Measurements from ENCODE around the gene STIM2. TPM values are rescaled to one million over a fixed set of nuclear protein-coding genes. Genes with fewer than 3 reads are reported as not detected.
A peak's percentile ranks its signal among the peaks of the same experiment; 100 is the strongest.

The STIM2 gene
- total and polyA plus RNA-seq, 2 donors (not counting 1 experiment from before 2014, with no cell fraction given) = 48.6 to 96.0 TPM

- Histone ChIP-seq H3K4me3 (ENCODE audit: control extremely low read depth in 1 of 5, extremely low read depth in 1 of 5, insufficient read depth in 1 of 5, low read depth in 2 of 5, low read length in 4 of 5) (no peak overlapping the region), H3K79me2 (ENCODE audit: control insufficient read depth, insufficient read depth, low read length) (peaks cover 77% of the 10 kb centered on the region), H3K27me3 (replicated peaks in 1 of 4; ENCODE audit: control extremely low read depth in 1 of 4, control insufficient read depth in 3 of 4, insufficient read depth in 4 of 4, low read length in 3 of 4) (no peaks in the 10 kb centered on the region), H4K20me1 (ENCODE audit: control insufficient read depth, insufficient read depth, low read length, poor library complexity, severe bottlenecking) (peaks cover 18% of the 10 kb centered on the region), H3K4me2 (replicated peaks; ENCODE audit: low read depth, low read length, poor library complexity, severe bottlenecking) (no peak overlapping the region), H3K36me3 (replicated peaks in 1 of 2; ENCODE audit: control extremely low read depth in 1 of 2, control insufficient read depth in 1 of 2, extremely low read depth in 1 of 2, insufficient read depth in 2 of 2, low read length in 1 of 2) (no peaks in the 10 kb centered on the region), H3K27ac (ENCODE audit: low read length in 2 of 2) (no peak overlapping the region), H2AFZ (ENCODE audit: insufficient read depth, low read depth, low read length, poor library complexity, severe bottlenecking) (no peak overlapping the region), H3K9me3 (ENCODE audit: control extremely low read depth in 1 of 3, control insufficient read depth in 2 of 3, insufficient read depth in 1 of 3, low read length in 2 of 3) (no peaks in the 10 kb centered on the region), H3K9ac (ENCODE audit: low read length) (no peak overlapping the region), H3K4me1 (ENCODE audit: control insufficient read depth in 2 of 2, insufficient read depth in 2 of 2, low read length in 2 of 2) (peaks cover 36 to 49% of the 10 kb centered on the region in 2 donors)
- TF ChIP-seq CTCF (IDR thresholded peaks at IDR 0.05) = no peak
- TF ChIP-seq EZH2 (IDR thresholded peaks at IDR 0.05; ENCODE audit: borderline replicate concordance, insufficient read depth, low read depth, low read length, poor library complexity, severe bottlenecking) = no peak
- no CpG with 5 or more reads among the region's 3 CpGs for WGBS (ENCODE audit: insufficient coverage)
- ATAC-seq (ENCODE audit: low read depth) (no peak), DNase-seq (no peak)
- ChIA-PET POLR2A (no interaction called here), CTCF (interaction anchor here (0.7 to 1.3 kb wide), 3 partner anchors 51 to 150 kb away, joined by 3 to 8 read pairs (median 3); no protein-coding TSS in a partner anchor)
- no peak overlapping the region for H3K4me3 Mint-ChIP-seq
- H3K9me3 Mint-ChIP-seq (ENCODE audit: insufficient read depth) = no peaks in the 10 kb centered on the region
- intact Hi-C loops (cut with micrococcal nuclease) = loop anchor here (5.0 kb wide), 2 partner anchors 75 kb away; partner anchors contain the start of gene STIM2
- peaks cover 63% of the 10 kb centered on the region for H3K4me1 Mint-ChIP-seq
- no peak overlapping the region for H3K27ac Mint-ChIP-seq
- no peaks in the 10 kb centered on the region for H3K27me3 Mint-ChIP-seq
Measured at GRCh38 chr4:26937567-26937966, 76.9 kb downstream of the STIM2 start.

- Histone ChIP-seq H2AFZ (ENCODE audit: insufficient read depth, low read depth, low read length, poor library complexity, severe bottlenecking) (no peak overlapping the region), H4K20me1 (ENCODE audit: control insufficient read depth, insufficient read depth, low read length, poor library complexity, severe bottlenecking) (peaks cover 18% of the 10 kb centered on the region), H3K9me3 (ENCODE audit: control extremely low read depth in 1 of 3, control insufficient read depth in 2 of 3, insufficient read depth in 1 of 3, low read length in 2 of 3) (no peaks in the 10 kb centered on the region), H3K27ac (ENCODE audit: low read length in 2 of 2) (no peak overlapping the region), H3K4me2 (replicated peaks; ENCODE audit: low read depth, low read length, poor library complexity, severe bottlenecking) (no peak overlapping the region), H3K36me3 (replicated peaks in 1 of 2; ENCODE audit: control extremely low read depth in 1 of 2, control insufficient read depth in 1 of 2, extremely low read depth in 1 of 2, insufficient read depth in 2 of 2, low read length in 1 of 2) (no peaks in the 10 kb centered on the region), H3K4me3 (ENCODE audit: control extremely low read depth in 1 of 5, extremely low read depth in 1 of 5, insufficient read depth in 1 of 5, low read depth in 2 of 5, low read length in 4 of 5) (no peak overlapping the region), H3K79me2 (ENCODE audit: control insufficient read depth, insufficient read depth, low read length) (peaks cover 79% of the 10 kb centered on the region), H3K4me1 (ENCODE audit: control insufficient read depth in 2 of 2, insufficient read depth in 2 of 2, low read length in 2 of 2) (peaks cover 36 to 49% of the 10 kb centered on the region in 2 donors), H3K9ac (ENCODE audit: low read length) (no peak overlapping the region), H3K27me3 (replicated peaks in 1 of 4; ENCODE audit: control extremely low read depth in 1 of 4, control insufficient read depth in 3 of 4, insufficient read depth in 4 of 4, low read length in 3 of 4) (no peaks in the 10 kb centered on the region)
- no peaks in the 10 kb centered on the region for H3K27me3 Mint-ChIP-seq
- H3K4me1 Mint-ChIP-seq = peaks cover 67% of the 10 kb centered on the region
- ChIA-PET CTCF (interaction anchor here (1.0 to 1.3 kb wide), 2 partner anchors 52 to 151 kb away, joined by 3 read pairs; no protein-coding TSS in a partner anchor), POLR2A (no interaction called here)
- H3K4me3 Mint-ChIP-seq = no peak overlapping the region
- peak overlapping the region; percentile 38 for H3K27ac Mint-ChIP-seq
- no peak for ATAC-seq (ENCODE audit: low read depth)
- no peaks in the 10 kb centered on the region for H3K9me3 Mint-ChIP-seq (ENCODE audit: insufficient read depth)
- intact Hi-C loops (cut with micrococcal nuclease) = loop anchor here (5.0 kb wide), 2 partner anchors 74 to 76 kb away; partner anchors contain the start of gene STIM2
- TF ChIP-seq CTCF (IDR thresholded peaks at IDR 0.05) (no peak), EZH2 (IDR thresholded peaks at IDR 0.05; ENCODE audit: borderline replicate concordance, insufficient read depth, low read depth, low read length, poor library complexity, severe bottlenecking) (no peak)
- DNase-seq = no peak
- WGBS (ENCODE audit: insufficient coverage) = no CpG with 5 or more reads among the region's 2 CpGs
Measured at GRCh38 chr4:26938516-26938915, 77.9 kb downstream of the STIM2 start.

All from B cell (primary cell).